GM21447 (cell line): ENCODE results near the gene YIF1A.
"Not testable (repeated sequence)": the region's sequence is repeated elsewhere in the genome, so short reads cannot be mapped to it uniquely, and the experiment has no call there.

Experiments used
- ATAC-seq: cut with Tn5 transposase; IDR thresholded peaks from one replicate; pipeline ENCODE4 v1.9.1; 2021; ENCODE audit not compliant: unreplicated experiment

The YIF1A gene

GRCh38 chr11:66287211-66287888, 1.6 kb downstream of the YIF1A start:
- ATAC-seq = no peak

GRCh38 chr11:66286699-66287098, 2.2 kb downstream of the YIF1A start:
- no peak for ATAC-seq

- ATAC-seq = no peak
These were observed 3.5 kb downstream of the YIF1A start for GRCh38 chr11:66285250-66285947.

- ATAC-seq = no peak
These were observed 4.3 kb downstream of the YIF1A start for GRCh38 chr11:66284526-66285078.

- ATAC-seq = no peak
These were observed 5.4 kb downstream of the YIF1A start for GRCh38 chr11:66283461-66284105.

GRCh38 chr11:66282468-66283455, 6.2 kb downstream of the YIF1A start:
- peak; percentile 56 for ATAC-seq

- ATAC-seq = no peak
These were observed 7.0 kb downstream of the YIF1A start for GRCh38 chr11:66281776-66282467.

- no peak for ATAC-seq
These were observed 7.9 kb downstream of the YIF1A start for GRCh38 chr11:66281001-66281400.

- ATAC-seq = no peak
These were observed 8.5 kb downstream of the YIF1A start for GRCh38 chr11:66280428-66280827.

GRCh38 chr11:66279092-66279734, 9.7 kb downstream of the YIF1A start:
- ATAC-seq = no peak

GRCh38 chr11:66278363-66279091, 10.4 kb downstream of the YIF1A start:
- ATAC-seq = no peak

- no peak for ATAC-seq
These were observed 11.2 kb downstream of the YIF1A start, which contains the start of gene CNIH2 for GRCh38 chr11:66277471-66278362. CNIH2 (plus strand) TSS chr11:66278175; CDS start chr11:66278457, 282 bp downstream.

- ATAC-seq = not testable (repeated sequence)
These were observed 11.9 kb downstream of the YIF1A start for GRCh38 chr11:66277064-66277463.

- not testable (repeated sequence) for ATAC-seq
These were observed 12.3 kb downstream of the YIF1A start for GRCh38 chr11:66276619-66277018.

- ATAC-seq = no peak
These were observed 12.8 kb downstream of the YIF1A start for GRCh38 chr11:66275984-66276612.

GRCh38 chr11:66275396-66275795, 13.5 kb downstream of the YIF1A start:
- ATAC-seq = no peak

GRCh38 chr11:66274219-66274618, 14.7 kb downstream of the YIF1A start:
- no peak for ATAC-seq
